H1 (cell line): Measurements from ENCODE around the gene CTNNA3. TPM values are rescaled to one million over a fixed set of nuclear protein-coding genes. Genes with fewer than 3 reads are reported as not detected.

Experiments used
- CTCF ChIA-PET: fragments of 300-600 bp; sonication (Branson Sonifier 250); formaldehyde crosslinking; loops from one replicate; lab custom pipeline; 2021; ENCODE audit not compliant: partially characterized antibody; lab: Charles Lee
- POLR2A ChIA-PET: fragments of 300-600 bp; sonication (Branson Sonifier 250); formaldehyde crosslinking; loops from one replicate; lab custom pipeline; 2021; ENCODE audit warnings: inconsistent platforms; ENCODE audit not compliant: partially characterized antibody; lab: Charles Lee
- DNase-seq, 2 experiments: peaks; one replicate each; pipeline versions ENCODE4 v3.0.0 to v3.0.0-alpha.2; 2010 to 2022; ENCODE audit warnings: low spot score in 2 of 2, low read depth in 1 of 2, mixed read lengths in 1 of 2
- FAIRE-seq: peaks from 2 replicates; lab custom pipeline; 2011; peaks lifted over from hg19 to GRCh38; lab: Jason Lieb, UNC
- H2AFZ ChIP-seq: 2 replicates; pipeline ENCODE4 v1.8.1; 2012; ENCODE audit warnings: low read length, inconsistent platforms
- H2AK5ac ChIP-seq: 2 replicates; pipeline ENCODE4 v1.6.1; 2013; ENCODE audit warnings: low read depth, low read length
- H2BK120ac ChIP-seq: replicated peaks from 2 replicates; pipeline ENCODE3; 2013; ENCODE audit warnings: low read depth, low read length, inconsistent platforms
- H2BK12ac ChIP-seq: 2 replicates; pipeline ENCODE4 v1.6.1; 2013; ENCODE audit warnings: low read depth, low read length
- H2BK15ac ChIP-seq: 2 replicates; pipeline ENCODE4 v1.6.1; 2013; ENCODE audit warnings: low read length
- H2BK20ac ChIP-seq: 2 replicates; pipeline ENCODE4 v1.6.1; 2013; ENCODE audit warnings: low read length
- H2BK5ac ChIP-seq: 2 replicates; pipeline ENCODE4 v1.6.1; 2013; ENCODE audit warnings: low read depth, low read length
- H3K14ac ChIP-seq: 2 replicates; pipeline ENCODE4 v1.6.1; 2013; ENCODE audit warnings: inconsistent platforms; ENCODE audit not compliant: insufficient read length
- H3K18ac ChIP-seq: 2 replicates; pipeline ENCODE4 v1.6.1; 2013; ENCODE audit warnings: low read length; ENCODE audit errors: extremely low read depth
- H3K23ac ChIP-seq: 2 replicates; pipeline ENCODE4 v1.6.1; 2013; ENCODE audit warnings: inconsistent platforms; ENCODE audit not compliant: insufficient read length
- H3K23me2 ChIP-seq: 2 replicates; pipeline ENCODE4 v1.6.1; 2013; ENCODE audit warnings: low read depth, low read length
- H3K27ac ChIP-seq: 2 replicates; pipeline ENCODE4 v1.6.1; 2011; ENCODE audit warnings: low read depth, low read length, inconsistent platforms
- H3K27me3 ChIP-seq, 4 experiments: replicated peaks in 1 of 4; 1 replicate in 1 of 4; 2 replicates in 3 of 4; pipeline versions ENCODE4 v1.6.1 to v1.8.1; 2011 to 2013; ENCODE audit warnings: low read length in 3 of 4, mild to moderate bottlenecking in 3 of 4, inconsistent platforms in 2 of 4, mixed read lengths in 2 of 4, moderate library complexity in 1 of 4; ENCODE audit not compliant: control insufficient read depth in 3 of 4, insufficient read depth in 3 of 4; ENCODE audit errors: extremely low read depth in 1 of 4
- H3K36me3 ChIP-seq, 4 experiments: 2 replicates each; pipeline versions ENCODE4 v1.6.1 to v1.8.1; 2011 to 2013; ENCODE audit warnings: mild to moderate bottlenecking in 4 of 4, low read length in 3 of 4, moderate library complexity in 2 of 4, control low read depth in 1 of 4, inconsistent platforms in 1 of 4; ENCODE audit not compliant: insufficient read depth in 4 of 4, control insufficient read depth in 2 of 4
- H3K4ac ChIP-seq: replicated peaks from 2 replicates; pipeline ENCODE3; 2013; ENCODE audit warnings: low read length, low read depth, mixed read lengths, inconsistent platforms; ENCODE audit not compliant: insufficient read length
- H3K4me1 ChIP-seq, 4 experiments: replicated peaks in 1 of 4; 1 replicate in 1 of 4; 2 replicates in 3 of 4; pipeline versions ENCODE4 v1.6.1 to v1.8.1; 2011 to 2013; ENCODE audit warnings: low read length in 3 of 4, inconsistent platforms in 2 of 4, mixed read lengths in 1 of 4; ENCODE audit not compliant: insufficient read depth in 4 of 4, control insufficient read depth in 3 of 4
- H3K4me2 ChIP-seq, 2 experiments: 2 replicates each; pipeline versions ENCODE4 v1.6.1 to v1.8.1; 2011 to 2013; ENCODE audit warnings: low read depth in 2 of 2, low read length in 2 of 2, control low read depth in 1 of 2, inconsistent platforms in 1 of 2, mild to moderate bottlenecking in 1 of 2; ENCODE audit not compliant: insufficient read depth in 1 of 2
- H3K4me3 ChIP-seq, 4 experiments: fragments of 200-600, 300-600 bp in 1 of 4; sonication (generic), shearing (Covaris generic), sonication (Bioruptor Twin) in 1 of 4; 2 replicates each; pipeline versions ENCODE4 v1.5.1 to v1.8.1; 2011 to 2016; ENCODE audit warnings: low read length in 4 of 4, low read depth in 3 of 4, control low read depth in 2 of 4, inconsistent platforms in 2 of 4, mild to moderate bottlenecking in 2 of 4, mixed read lengths in 1 of 4, moderate library complexity in 1 of 4; ENCODE audit not compliant: insufficient read depth in 2 of 4; ENCODE audit errors: extremely low read depth in 1 of 4
- H3K56ac ChIP-seq: replicated peaks from 2 replicates; pipeline ENCODE3; 2013; ENCODE audit warnings: low read depth, mild to moderate bottlenecking, mixed read lengths, low read length, inconsistent platforms; ENCODE audit not compliant: insufficient read length
- H3K79me1 ChIP-seq: 2 replicates; pipeline ENCODE4 v1.6.1; 2013; ENCODE audit warnings: low read depth, low read length, control low read depth
- H3K79me2 ChIP-seq, 2 experiments: 2 replicates each; pipeline versions ENCODE4 v1.6.1 to v1.8.1; 2012 to 2013; ENCODE audit warnings: low read length in 2 of 2, mild to moderate bottlenecking in 2 of 2, inconsistent platforms in 1 of 2; ENCODE audit not compliant: insufficient read depth in 2 of 2, control insufficient read depth in 1 of 2
- H3K9ac ChIP-seq, 4 experiments: replicated peaks in 1 of 4; 1 replicate in 1 of 4; 2 replicates in 3 of 4; pipeline versions ENCODE4 v1.6.1 to v1.8.1; 2011 to 2013; ENCODE audit warnings: low read depth in 3 of 4, low read length in 3 of 4, control low read depth in 2 of 4, mild to moderate bottlenecking in 2 of 4, moderate library complexity in 2 of 4, inconsistent platforms in 1 of 4; ENCODE audit errors: extremely low read depth in 1 of 4
- H3K9me3 ChIP-seq, 2 experiments: 2 replicates each; pipeline versions ENCODE4 v1.6.1 to v1.8.1; 2012 to 2013; ENCODE audit warnings: mild to moderate bottlenecking in 2 of 2, moderate library complexity in 2 of 2, control low read depth in 1 of 2, inconsistent platforms in 1 of 2, low read depth in 1 of 2, low read length in 1 of 2, mixed read lengths in 1 of 2; ENCODE audit not compliant: insufficient read depth in 2 of 2
- H4K20me1 ChIP-seq, 2 experiments: replicated peaks in 1 of 2; 2 replicates each; pipeline versions ENCODE3 to v1.8.1; 2011 to 2013; ENCODE audit warnings: inconsistent platforms in 2 of 2, low read length in 2 of 2, mild to moderate bottlenecking in 1 of 2; ENCODE audit not compliant: insufficient read depth in 2 of 2, control insufficient read depth in 1 of 2
- H4K5ac ChIP-seq: 2 replicates; pipeline ENCODE4 v1.6.1; 2013; ENCODE audit warnings: low read length, low read depth, mixed read lengths, inconsistent platforms; ENCODE audit not compliant: insufficient read length
- H4K8ac ChIP-seq: 2 replicates; pipeline ENCODE4 v1.8.0; 2013; ENCODE audit warnings: mild to moderate bottlenecking, moderate library complexity, low read length, inconsistent platforms; ENCODE audit not compliant: insufficient read depth; ENCODE audit errors: extremely low read depth
- H4K91ac ChIP-seq: replicated peaks from 2 replicates; pipeline ENCODE3; 2013; ENCODE audit warnings: low read length, mixed read lengths, inconsistent platforms; ENCODE audit not compliant: insufficient read length
- EP300 ChIP-seq, 2 experiments: IDR thresholded peaks; 1 replicate in 1 of 2; 2 replicates in 1 of 2; pipeline ENCODE4 v1.6.1; 2011 to 2012; ENCODE audit warnings: low read depth in 2 of 2, low read length in 2 of 2, mild to moderate bottlenecking in 2 of 2, borderline replicate concordance in 1 of 2, inconsistent platforms in 1 of 2, moderate library complexity in 1 of 2
- ZNF274 ChIP-seq: IDR thresholded peaks from 2 replicates; pipeline ENCODE4 v1.7.0; 2012; ENCODE audit warnings: low read length, borderline replicate concordance; ENCODE audit errors: extremely low read depth
- WGBS, 2 experiments: shearing (Covaris generic) in 1 of 2; methylation state at CpG; one replicate each; pipeline versions ENCODE4 v1.1.6 to v1.1.7; 2013 to 2015; ENCODE audit warnings: low lambda C conversion rate in 2 of 2, mixed read lengths in 2 of 2, inconsistent platforms in 1 of 2, low coverage in 1 of 2, missing lambda C conversion rate in 1 of 2; ENCODE audit not compliant: insufficient replicate concordance in 2 of 2, insufficient coverage in 1 of 2, insufficient read length in 1 of 2; ENCODE audit errors: extremely low coverage in 1 of 2, missing lambda C conversion rate in 1 of 2; 5-methylcytosine and 5-hydroxymethylcytosine counted together
- polyA plus RNA-seq, 7 experiments: library from polyadenylated mRNA; depleted of rRNA in 3 of 7; stranded (reverse) in 5 of 7; unstranded in 2 of 7; fragments of >200 nt in 5 of 7; fragments of 200-250 nt in 2 of 7; gene quantifications; 1 replicate in 5 of 7; 2 replicates in 1 of 7; 4 replicates in 1 of 7; pipeline versions ENCODE4 v1.2.1 to v1.2.3, GENCODE V29; 2011 to 2013; ENCODE audit warnings: missing spikeins in 2 of 7, mixed read lengths in 2 of 7
- total RNA-seq: library from RNA; stranded (reverse); fragmentation: NEBNext Ultra II Directional; extraction: Animal tissue kit (Norgen Biotek cat#: 25700); gene quantifications from 2 replicates; pipeline ENCODE4 v1.2.1, GENCODE V29; 2021

CTNNA3 gene
- total and polyA plus RNA-seq, 2 of the 8 experiments (the other 6 are each of a cell fraction or from before 2014, with no cell fraction given): 1.3 to 1.5 TPM

DNA sequence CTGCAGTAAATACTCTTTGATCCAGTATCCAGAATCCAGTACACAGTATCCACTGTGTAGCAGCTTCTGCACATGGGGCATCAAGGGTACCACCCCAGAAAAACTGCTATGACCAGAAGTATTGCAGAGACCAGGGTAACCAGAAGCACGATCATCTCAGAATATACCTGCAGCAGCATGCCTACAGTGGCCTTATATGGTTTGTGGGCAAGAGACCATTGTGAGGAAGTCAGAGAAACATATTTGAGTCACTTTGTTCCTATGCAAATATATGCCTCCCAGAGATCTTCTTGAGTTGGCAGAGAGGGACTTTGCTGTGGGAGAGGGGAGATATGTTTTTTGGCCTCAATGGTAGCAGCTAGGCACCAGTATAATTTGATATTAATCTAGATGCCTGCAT, 976.5 kb downstream of the CTNNA3 start:
- Histone ChIP-seq H3K18ac (no peak overlapping the region), H3K56ac (no peak overlapping the region), H2BK20ac (no peak overlapping the region), H3K27ac (no peak overlapping the region), H3K9ac (no peak overlapping the region), H3K79me2 (no peaks in the 10 kb centered on the region), H2AK5ac (no peak overlapping the region), H4K8ac (no peak overlapping the region), H3K27me3 (no peaks in the 10 kb centered on the region), H3K4ac (no peak overlapping the region), H3K4me1 (peaks cover 0 to 2% (median 0%) of the 10 kb centered on the region in 4 experiments; a peak in 1 of 7 replicates), H3K4me3 (no peak overlapping the region), H4K5ac (no peak overlapping the region), H3K14ac (no peak overlapping the region), H4K20me1 (no peaks in the 10 kb centered on the region), H3K36me3 (no peaks in the 10 kb centered on the region), H2BK120ac (no peak overlapping the region), H2BK5ac (no peak overlapping the region), H3K79me1 (no peaks in the 10 kb centered on the region), H2AFZ (no peak overlapping the region), H2BK15ac (no peak overlapping the region), H4K91ac (no peak overlapping the region), H2BK12ac (no peak overlapping the region), H3K9me3 (no peaks in the 10 kb centered on the region), H3K23ac (no peak overlapping the region), H3K4me2 (no peak overlapping the region), H3K23me2 (no peaks in the 10 kb centered on the region)
- ChIA-PET POLR2A (no interaction called here), CTCF (no interaction called here)
- FAIRE-seq (no peak), DNase-seq (no peak)
- 85% methylated on average over 1 of the region's 1 CpG; no CpG with 5 or more reads in 1 of the 2 experiments for WGBS, 2 experiments
- TF ChIP-seq ZNF274 (no peak), EP300 (IDR thresholded peaks at IDR 0.05; ENCODE audit: borderline replicate concordance in 1 of 2, low read depth in 2 of 2, low read length in 2 of 2) (no peak)
